GM12874 (cell line): ENCODE measurements around the gene ANO9.
A peak's percentile ranks its signal among the peaks of the same experiment; 100 is the strongest.

Experiments
- TF ChIP-seq, protein P1 (sequence below): IDR thresholded peaks from 2 replicates; pipeline ENCODE4 v1.5.1; 2011; ENCODE audit warnings: low read depth, mild to moderate bottlenecking, control low read depth, low read length, moderate library complexity; ENCODE audit not compliant: insufficient read depth

Gene ANO9

DNA sequence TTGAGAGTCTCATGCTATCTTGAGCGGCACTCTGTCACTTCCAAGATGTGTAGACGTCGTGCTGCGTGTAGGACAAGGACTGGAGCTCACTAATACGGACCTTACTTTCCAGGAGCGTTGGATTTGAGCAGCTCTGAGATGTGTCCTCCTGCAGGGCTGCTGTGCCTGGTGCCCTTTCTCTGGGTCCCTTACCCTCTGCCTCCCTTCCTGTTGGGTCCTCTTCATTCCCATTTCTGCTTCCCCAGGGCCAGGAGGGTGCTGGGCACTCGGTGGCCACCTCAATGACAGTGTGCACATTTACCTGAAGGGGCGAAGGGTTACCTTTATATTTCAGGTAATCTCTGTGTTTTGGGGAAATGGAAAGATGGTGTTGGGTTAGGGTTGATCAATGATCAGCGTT is 12.2 kb upstream of the ANO9 start:
- TF ChIP-seq, protein P1, sequence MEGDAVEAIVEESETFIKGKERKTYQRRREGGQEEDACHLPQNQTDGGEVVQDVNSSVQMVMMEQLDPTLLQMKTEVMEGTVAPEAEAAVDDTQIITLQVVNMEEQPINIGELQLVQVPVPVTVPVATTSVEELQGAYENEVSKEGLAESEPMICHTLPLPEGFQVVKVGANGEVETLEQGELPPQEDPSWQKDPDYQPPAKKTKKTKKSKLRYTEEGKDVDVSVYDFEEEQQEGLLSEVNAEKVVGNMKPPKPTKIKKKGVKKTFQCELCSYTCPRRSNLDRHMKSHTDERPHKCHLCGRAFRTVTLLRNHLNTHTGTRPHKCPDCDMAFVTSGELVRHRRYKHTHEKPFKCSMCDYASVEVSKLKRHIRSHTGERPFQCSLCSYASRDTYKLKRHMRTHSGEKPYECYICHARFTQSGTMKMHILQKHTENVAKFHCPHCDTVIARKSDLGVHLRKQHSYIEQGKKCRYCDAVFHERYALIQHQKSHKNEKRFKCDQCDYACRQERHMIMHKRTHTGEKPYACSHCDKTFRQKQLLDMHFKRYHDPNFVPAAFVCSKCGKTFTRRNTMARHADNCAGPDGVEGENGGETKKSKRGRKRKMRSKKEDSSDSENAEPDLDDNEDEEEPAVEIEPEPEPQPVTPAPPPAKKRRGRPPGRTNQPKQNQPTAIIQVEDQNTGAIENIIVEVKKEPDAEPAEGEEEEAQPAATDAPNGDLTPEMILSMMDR = no peak

DNA sequence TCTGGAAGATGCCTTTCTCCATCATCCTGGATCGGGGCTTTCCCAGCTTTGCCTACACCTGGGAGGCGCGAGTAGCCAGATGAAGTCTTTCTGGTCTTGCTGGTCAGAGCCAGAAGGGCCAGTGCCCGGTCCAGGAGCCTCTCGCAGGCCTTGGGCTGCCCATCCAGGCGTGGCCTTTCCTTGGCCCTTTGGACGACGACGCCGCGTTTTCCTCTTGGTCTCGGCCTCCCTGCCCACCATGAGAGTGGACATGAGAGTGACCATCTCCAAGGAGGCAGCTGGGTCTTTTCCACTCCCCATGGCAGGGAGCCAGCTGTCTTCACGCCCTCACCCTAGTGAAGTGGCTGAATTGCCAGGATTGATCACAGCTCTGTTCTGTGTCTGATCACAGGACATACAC is 11.8 kb upstream of the ANO9 start:
- TF ChIP-seq, protein P1 = no peak

GRCh38 chr11:452916-453527 is 11.2 kb upstream of the ANO9 start:
- TF ChIP-seq, protein P1 = no peak

GRCh38 chr11:452203-452744 is 10.5 kb upstream of the ANO9 start:
- TF ChIP-seq, protein P1 = no peak

GRCh38 chr11:451738-452137 is 9.9 kb upstream of the ANO9 start:
- TF ChIP-seq, protein P1 = no peak

DNA sequence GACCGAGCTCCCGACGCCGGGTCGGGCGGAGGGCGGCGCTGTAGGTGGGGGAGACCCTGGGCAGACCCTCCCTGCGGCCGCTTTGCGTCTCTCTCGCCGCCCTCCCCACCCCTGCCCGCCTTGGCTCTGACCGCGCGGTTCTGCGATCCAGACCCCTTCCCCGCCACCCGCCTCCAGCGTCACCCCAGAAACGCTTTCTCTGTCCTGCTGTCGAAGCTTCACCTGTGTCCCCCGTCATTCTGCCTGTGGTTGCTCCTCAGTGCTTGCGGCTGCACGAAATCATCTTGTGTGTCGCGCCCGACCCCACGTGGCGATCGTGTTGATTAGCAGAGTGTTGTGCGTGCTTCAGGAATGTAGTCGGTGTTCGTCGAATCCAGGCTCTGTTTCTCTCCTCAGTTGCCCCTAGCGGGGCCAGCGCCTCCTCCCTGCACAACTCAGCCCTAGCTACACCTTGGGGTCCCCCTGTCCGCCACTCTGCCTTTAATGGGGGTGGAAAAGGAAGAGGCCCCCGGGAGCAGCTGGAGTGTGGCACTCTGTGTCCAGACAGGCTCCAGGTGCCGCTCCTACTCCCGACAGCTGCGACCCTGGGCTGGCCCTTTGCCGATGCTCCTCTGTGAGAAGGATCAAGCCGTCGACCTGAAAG is 9.1 kb upstream of the ANO9 start:
- TF ChIP-seq, protein P1 = peak; percentile 27; the same call in 1 of the 2 replicates

DNA sequence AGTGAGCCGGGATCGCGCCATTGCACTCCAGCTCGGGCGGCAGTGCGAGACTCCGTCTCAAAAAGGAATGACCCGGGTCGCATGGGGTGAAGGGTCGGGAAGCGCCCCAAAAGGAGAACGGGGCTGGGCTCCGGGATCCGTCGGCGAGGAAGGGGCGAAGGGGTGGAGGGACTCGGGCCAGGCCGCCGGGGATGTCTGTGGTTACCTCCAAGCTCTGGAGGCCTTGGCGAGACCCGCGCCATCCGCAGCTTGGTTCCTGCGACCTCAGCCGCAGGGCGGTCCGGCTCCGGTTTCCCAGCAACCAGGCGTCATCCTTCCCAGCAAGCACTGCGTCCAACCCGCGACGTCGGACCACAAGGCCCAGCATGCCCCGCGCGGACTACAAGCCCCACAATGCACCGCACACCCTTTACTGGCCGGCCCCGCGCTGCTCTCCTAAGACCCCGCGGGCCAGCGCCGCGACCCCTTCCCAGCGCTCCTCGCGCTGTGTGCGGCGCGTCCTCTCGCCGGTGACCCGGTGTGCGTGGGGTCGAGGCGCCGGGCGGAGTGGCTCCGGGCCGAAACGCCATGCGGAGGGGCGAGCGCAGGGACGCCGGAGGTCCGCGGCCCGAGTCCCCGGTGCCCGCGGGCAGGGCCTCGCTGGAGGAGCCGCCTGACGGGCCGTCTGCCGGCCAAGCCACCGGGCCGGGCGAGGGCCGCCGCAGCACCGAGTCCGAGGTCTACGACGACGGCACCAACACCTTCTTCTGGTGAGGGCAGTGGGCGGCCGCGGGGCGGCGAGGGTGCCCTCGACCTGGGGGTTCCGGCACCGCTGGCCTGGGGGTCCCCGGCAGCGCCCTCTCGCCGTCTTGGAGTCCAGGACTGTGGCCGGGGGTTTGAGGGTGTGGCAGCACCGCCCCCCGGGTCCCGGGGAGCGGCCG is 8.3 kb upstream of the ANO9 start, which contains the start of gene PTDSS2:
Gene PTDSS2 (plus strand): TSS at position 391 of the 920 bp plus-strand sequence. CDS start 177 bp downstream, at position 568.
- TF ChIP-seq, protein P1 = no peak
